Mucosa of stomach (tissue), 1 donor: Measurements from ENCODE around the gene SYNPR.

Experiments used
- H3K27me3 ChIP-seq: one replicate; pipeline ENCODE4 v1.7.0; 2013; ENCODE audit warnings: mild to moderate bottlenecking, low read length; ENCODE audit not compliant: control insufficient read depth, insufficient read depth
- H3K36me3 ChIP-seq: one replicate; pipeline ENCODE4 v1.7.0; 2013; ENCODE audit warnings: low read length; ENCODE audit not compliant: control insufficient read depth, insufficient read depth
- H3K4me1 ChIP-seq: one replicate; pipeline ENCODE4 v1.7.0; 2013; ENCODE audit warnings: mild to moderate bottlenecking, low read length; ENCODE audit not compliant: control insufficient read depth, insufficient read depth
- H3K4me3 ChIP-seq: one replicate; pipeline ENCODE4 v1.7.0; 2013; ENCODE audit warnings: low read length
- H3K9ac ChIP-seq: one replicate; pipeline ENCODE4 v1.7.0; 2013; ENCODE audit warnings: mild to moderate bottlenecking, low read length, moderate library complexity
- H3K9me3 ChIP-seq: one replicate; pipeline ENCODE4 v1.7.0; 2013; ENCODE audit warnings: mild to moderate bottlenecking, low read length, moderate library complexity; ENCODE audit not compliant: control insufficient read depth
- donor health status: Pancreatic carcinoma.

Gene SYNPR

DNA sequence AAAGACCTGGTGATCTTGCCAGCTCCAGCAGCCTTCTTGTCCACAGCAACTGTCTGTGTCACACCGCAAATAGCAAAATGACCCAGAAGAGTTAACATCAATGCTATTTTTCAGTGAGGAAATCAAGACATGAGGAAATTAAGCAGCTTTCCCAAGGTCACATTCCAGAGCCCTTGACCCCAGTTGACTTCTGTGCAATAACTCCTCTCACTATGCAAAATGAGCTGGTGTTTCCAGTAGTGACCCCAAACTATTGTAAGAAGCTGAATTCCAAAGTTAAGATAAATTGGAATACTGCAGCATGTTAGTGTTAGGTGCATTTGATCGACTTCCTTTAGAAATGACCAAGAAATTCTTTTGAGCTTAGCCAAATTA, 201.5 kb downstream of the SYNPR start:
- H3K9me3 ChIP-seq, result no peaks in the 10 kb centered on the region

GRCh38 chr3:63481627-63482026, 203.5 kb downstream of the SYNPR start:
- Histone ChIP-seq H3K9me3 (no peaks in the 10 kb centered on the region), H3K9ac (no peak overlapping the region), H3K27me3 (no peaks in the 10 kb centered on the region), H3K36me3 (no peaks in the 10 kb centered on the region), H3K4me3 (no peak overlapping the region), H3K4me1 (no peaks in the 10 kb centered on the region)

More for the DNA sequence above, 201.5 kb downstream of the SYNPR start:
- H3K9ac ChIP-seq, result no peak overlapping the region
- H3K4me3 ChIP-seq, result no peak overlapping the region
- H3K36me3 ChIP-seq, result no peaks in the 10 kb centered on the region
- no peaks in the 10 kb centered on the region for H3K4me1 ChIP-seq
- H3K27me3 ChIP-seq, result no peaks in the 10 kb centered on the region

- H3K9me3 ChIP-seq, result no peaks in the 10 kb centered on the region
- no peaks in the 10 kb centered on the region for H3K36me3 ChIP-seq
- no peaks in the 10 kb centered on the region for H3K4me1 ChIP-seq
- no peaks in the 10 kb centered on the region for H3K27me3 ChIP-seq
- no peak overlapping the region for H3K9ac ChIP-seq
- H3K4me3 ChIP-seq, result no peak overlapping the region
These were observed 204.2 kb downstream of the SYNPR start for GRCh38 chr3:63482341-63482740.

GRCh38 chr3:63492464-63492863, 214.4 kb downstream of the SYNPR start:
- Histone ChIP-seq H3K36me3 (no peaks in the 10 kb centered on the region), H3K4me1 (no peaks in the 10 kb centered on the region), H3K27me3 (no peaks in the 10 kb centered on the region), H3K9me3 (no peaks in the 10 kb centered on the region), H3K9ac (no peak overlapping the region), H3K4me3 (no peak overlapping the region)

DNA sequence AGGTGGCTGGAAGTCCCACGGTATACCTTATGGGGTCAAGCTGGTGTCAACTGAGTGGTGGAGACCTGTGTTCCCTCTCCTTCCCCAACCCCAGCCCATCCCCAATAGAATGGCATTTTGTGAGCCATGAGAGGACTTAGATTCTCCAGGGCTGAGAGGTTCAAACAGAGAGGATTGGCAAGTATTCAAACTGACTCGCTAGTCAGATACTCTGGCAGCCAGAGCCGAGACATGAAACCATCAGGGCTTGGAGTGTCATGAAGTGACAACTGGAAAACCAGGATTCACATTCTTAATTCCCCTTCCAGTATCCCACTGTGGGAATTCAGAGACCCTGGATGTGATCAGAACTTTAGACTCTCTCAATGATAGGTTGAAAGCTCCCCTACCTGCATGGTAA, 215.0 kb downstream of the SYNPR start:
- no peaks in the 10 kb centered on the region for H3K9me3 ChIP-seq
- no peaks in the 10 kb centered on the region for H3K4me1 ChIP-seq
- H3K27me3 ChIP-seq, result no peaks in the 10 kb centered on the region
- no peak overlapping the region for H3K9ac ChIP-seq
- H3K36me3 ChIP-seq, result no peaks in the 10 kb centered on the region
- no peak overlapping the region for H3K4me3 ChIP-seq

DNA sequence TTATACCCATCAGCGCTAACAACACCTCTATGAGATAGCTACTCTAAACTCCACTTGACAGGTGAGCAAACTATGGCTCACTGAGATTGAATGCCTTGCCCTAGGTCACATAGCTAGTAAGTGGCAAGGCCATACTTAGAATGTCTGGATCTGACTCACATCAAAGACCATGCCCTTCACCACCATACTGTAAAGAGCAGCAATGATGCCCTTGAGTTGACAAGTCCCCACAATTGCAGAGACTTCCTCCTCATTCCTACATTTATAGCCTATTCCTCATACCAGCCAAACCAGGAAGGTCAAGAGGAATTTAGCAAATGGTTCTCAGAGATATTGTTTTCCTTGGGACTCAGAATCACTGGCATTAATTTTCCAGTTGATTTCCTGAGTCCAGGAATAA, 216.5 kb downstream of the SYNPR start:
- Histone ChIP-seq H3K9me3 (no peaks in the 10 kb centered on the region), H3K4me1 (no peaks in the 10 kb centered on the region), H3K9ac (no peak overlapping the region), H3K27me3 (no peaks in the 10 kb centered on the region), H3K4me3 (no peak overlapping the region), H3K36me3 (no peaks in the 10 kb centered on the region)

DNA sequence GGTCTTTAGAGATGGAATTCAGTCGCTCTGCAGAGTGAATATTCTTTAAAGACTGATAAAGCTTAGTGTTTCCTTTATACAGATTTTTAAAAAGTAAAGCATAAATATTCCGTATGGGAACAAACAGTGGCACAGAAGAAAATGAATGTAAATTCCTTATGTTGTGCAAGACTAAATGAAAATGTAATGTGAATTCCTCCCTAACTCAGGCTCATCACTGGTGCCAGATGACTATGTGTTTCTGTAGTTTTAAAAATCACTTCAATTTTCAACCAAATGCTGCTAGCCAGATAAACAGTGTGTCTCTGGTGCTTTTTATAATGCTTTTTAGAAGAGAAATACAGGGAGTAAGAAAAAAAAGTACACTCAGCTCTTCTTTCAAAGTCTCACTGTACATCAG, 219.5 kb downstream of the SYNPR start:
- H3K27me3 ChIP-seq, result no peaks in the 10 kb centered on the region
- H3K4me1 ChIP-seq, result no peaks in the 10 kb centered on the region
- no peak overlapping the region for H3K4me3 ChIP-seq
- H3K9ac ChIP-seq, result no peak overlapping the region
- no peaks in the 10 kb centered on the region for H3K9me3 ChIP-seq
- no peaks in the 10 kb centered on the region for H3K36me3 ChIP-seq

GRCh38 chr3:63500196-63500595, 222.1 kb downstream of the SYNPR start:
- Histone ChIP-seq H3K4me1 (no peaks in the 10 kb centered on the region), H3K9ac (no peak overlapping the region), H3K27me3 (no peaks in the 10 kb centered on the region), H3K4me3 (no peak overlapping the region), H3K36me3 (no peaks in the 10 kb centered on the region), H3K9me3 (no peaks in the 10 kb centered on the region)

DNA sequence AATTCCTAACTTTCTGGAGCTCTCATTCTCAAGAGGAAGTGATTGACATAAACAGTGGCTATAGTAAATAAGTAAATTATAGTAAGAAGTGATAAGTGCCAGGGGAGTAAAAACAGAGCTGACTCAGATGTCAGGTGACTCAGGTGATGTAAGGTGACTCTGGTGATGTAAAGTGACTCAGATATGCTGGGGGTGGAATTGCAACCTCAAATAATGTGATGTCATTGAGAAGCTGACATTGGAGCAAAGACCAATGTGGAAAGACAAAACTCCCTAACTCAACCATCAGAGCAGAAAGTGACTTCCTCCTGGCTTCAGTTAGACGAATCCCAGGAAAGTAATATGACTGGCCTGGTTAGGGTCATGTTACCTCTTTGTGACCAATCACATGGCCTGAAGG, 230.2 kb downstream of the SYNPR start:
- Histone ChIP-seq H3K27me3 (no peaks in the 10 kb centered on the region), H3K4me1 (no peaks in the 10 kb centered on the region), H3K4me3 (no peak overlapping the region), H3K9ac (no peak overlapping the region), H3K36me3 (no peaks in the 10 kb centered on the region), H3K9me3 (no peaks in the 10 kb centered on the region)

GRCh38 chr3:63508771-63509170, 230.7 kb downstream of the SYNPR start:
- Histone ChIP-seq H3K27me3 (no peaks in the 10 kb centered on the region), H3K4me1 (no peaks in the 10 kb centered on the region), H3K9me3 (no peaks in the 10 kb centered on the region), H3K4me3 (no peak overlapping the region), H3K36me3 (no peaks in the 10 kb centered on the region), H3K9ac (no peak overlapping the region)

DNA sequence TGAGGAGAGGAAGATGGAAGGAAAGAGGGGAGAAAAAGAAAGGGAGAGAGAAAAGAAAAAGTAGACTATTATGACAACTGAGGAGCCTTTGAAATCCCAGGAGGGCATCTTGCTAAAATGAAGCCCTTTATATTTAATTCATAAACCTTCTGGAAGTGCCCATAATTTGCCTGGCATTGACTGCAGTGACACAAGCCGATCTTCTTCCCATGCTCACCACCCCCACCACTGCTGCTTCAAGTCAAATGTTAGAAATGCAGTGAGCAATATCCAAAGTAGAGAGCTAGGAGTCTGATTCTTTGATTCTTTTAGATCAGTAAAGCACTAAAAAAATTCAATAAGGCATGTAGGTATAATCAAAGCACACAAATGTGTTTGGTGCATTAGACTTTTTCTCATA, 235.7 kb downstream of the SYNPR start:
- H3K9me3 ChIP-seq, result no peaks in the 10 kb centered on the region
- no peaks in the 10 kb centered on the region for H3K36me3 ChIP-seq
- H3K4me1 ChIP-seq, result no peaks in the 10 kb centered on the region
- no peaks in the 10 kb centered on the region for H3K27me3 ChIP-seq
- no peak overlapping the region for H3K9ac ChIP-seq
- H3K4me3 ChIP-seq, result no peak overlapping the region

DNA sequence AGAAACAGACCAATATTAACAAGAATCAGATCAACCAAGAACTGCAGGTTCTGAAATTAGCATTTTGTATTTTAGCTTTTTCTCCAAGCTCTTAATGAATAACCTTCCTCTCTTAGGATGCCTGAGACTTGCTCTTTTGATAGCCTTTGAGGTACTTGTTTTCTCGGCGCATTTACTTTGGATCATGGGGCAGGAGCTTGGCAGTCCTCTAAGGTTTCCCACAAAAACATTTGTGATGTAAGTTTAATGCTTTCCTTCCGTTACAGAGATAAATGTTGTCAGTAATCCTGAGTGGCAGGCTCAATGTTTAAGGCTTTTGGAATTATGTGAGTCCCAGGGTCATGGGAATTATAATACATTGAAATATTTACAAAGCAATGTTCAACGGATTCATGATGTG, 236.6 kb downstream of the SYNPR start:
- Histone ChIP-seq H3K9me3 (no peaks in the 10 kb centered on the region), H3K9ac (no peak overlapping the region), H3K4me1 (no peaks in the 10 kb centered on the region), H3K36me3 (no peaks in the 10 kb centered on the region), H3K27me3 (no peaks in the 10 kb centered on the region), H3K4me3 (no peak overlapping the region)

DNA sequence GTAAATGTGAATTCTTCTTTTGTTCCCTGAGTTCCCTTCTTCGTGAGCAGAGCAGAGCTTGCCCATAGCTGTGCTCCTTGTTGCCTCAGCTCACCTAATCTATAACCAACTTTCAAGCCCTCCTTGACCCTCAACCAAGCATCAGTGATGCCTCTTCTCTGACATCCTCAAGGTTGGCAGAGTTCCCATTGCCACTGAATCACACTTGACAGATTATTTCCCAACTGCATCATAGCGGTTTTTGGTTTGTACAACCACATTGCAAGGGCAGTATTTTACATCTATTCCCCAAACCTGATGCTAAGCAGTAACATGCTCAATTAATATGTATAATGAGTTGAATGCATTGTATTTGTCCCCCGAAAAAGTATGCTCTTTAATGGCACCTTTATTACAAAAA, 241.3 kb downstream of the SYNPR start:
- no peaks in the 10 kb centered on the region for H3K4me1 ChIP-seq
- H3K9ac ChIP-seq, result no peak overlapping the region
- H3K9me3 ChIP-seq, result no peaks in the 10 kb centered on the region
- H3K4me3 ChIP-seq, result no peak overlapping the region
- H3K36me3 ChIP-seq, result no peaks in the 10 kb centered on the region
- no peaks in the 10 kb centered on the region for H3K27me3 ChIP-seq
